ENCODE results near the gene KCNQ1. TPM values are rescaled to one million over a fixed set of nuclear protein-coding genes. Genes with fewer than 3 reads are reported as not detected.

Gene KCNQ1
- total and polyA plus RNA-seq, 2 of the 13 experiments (the other 11 are each of a cell fraction or from before 2014, with no cell fraction given), result 0.02 to 0.08 TPM

- peaks cover 6% of the 10 kb centered on the region for H3K4me1 ChIP-seq (ENCODE audit: insufficient read depth, low read length)
- no peak overlapping the region for H3K4me3 ChIP-seq (replicated peaks in 1 of 3; ENCODE audit: insufficient read depth in 1 of 3, low read depth in 2 of 3, low read length in 3 of 3)
- peaks cover 8 to 67% of the 10 kb centered on the region in 2 experiments; a peak in 4 of 5 replicates for H3K27me3 ChIP-seq (ENCODE audit: control insufficient read depth in 1 of 2, insufficient read depth in 2 of 2, low read length in 2 of 2)
- no peak overlapping the region for H3K9ac ChIP-seq (ENCODE audit: insufficient read depth, low read depth, low read length)
- WGBS (ENCODE audit: low lambda C conversion rate), result 0% methylated on average over 1 of the region's 14 CpGs
- H4K20me1 ChIP-seq (ENCODE audit: insufficient read depth, low read length), result no peaks in the 10 kb centered on the region
- TF ChIP-seq MATR3 (CRISPR knock-in tag; IDR thresholded peaks at IDR 0.05), result no peak
- TF ChIP-seq ATF6 (CRISPR knock-in tag; conservative IDR thresholded peaks at IDR 0.05), result no peak
- TF ChIP-seq SRY (CRISPR knock-in tag; IDR thresholded peaks at IDR 0.05), result no peak
- TF ChIP-seq ZNF317 (CRISPR knock-in tag; IDR thresholded peaks at IDR 0.05), result no peak
- no peak for TF ChIP-seq RARA (CRISPR knock-in tag; IDR thresholded peaks at IDR 0.05)
- TF ChIP-seq THYN1 (CRISPR knock-in tag; IDR thresholded peaks at IDR 0.05; ENCODE audit: borderline replicate concordance, low read depth), result no peak
- CTCF ChIA-PET (ENCODE audit: low intra/inter-chr PET ratio, low total read pairs), result no interaction called here
- DNase-seq (ENCODE audit: low spot score) (no peak), FAIRE-seq (no peak), ATAC-seq (no peak)
- no peaks in the 10 kb centered on the region for H3K79me2 ChIP-seq (ENCODE audit: insufficient read depth, low read length)
- POLR2A ChIA-PET, result interaction anchor here (0.5 kb wide), 1 partner anchor 22 kb away, joined by 3 read pairs; no protein-coding TSS in a partner anchor
- H2AFZ ChIP-seq (ENCODE audit: low read length), result no peak overlapping the region
- intact Hi-C loops (cut with micrococcal nuclease; ENCODE audit: unreplicated experiment) (no loop called here), in situ Hi-C loops (cut with HindIII; ENCODE audit: extremely low pct_ligation_motif_present, low pct_unique_long_range_greater_than_20kb) (no loop called here)
- no TSS peak for BruUV-seq (replicated peaks)
- no peak overlapping the region for H3K27ac ChIP-seq (ENCODE audit: extremely low read length, insufficient read depth, low read length)
- H3K4me2 ChIP-seq (ENCODE audit: low read depth, low read length), result no peak overlapping the region
- H3K36me3 ChIP-seq (replicated peaks in 1 of 2; ENCODE audit: control insufficient read depth in 1 of 2, insufficient read depth in 2 of 2, low read length in 2 of 2), result no peaks in the 10 kb centered on the region
- peaks cover 8% of the 10 kb centered on the region for H3K9me3 ChIP-seq (ENCODE audit: low read length)
Measured at GRCh38 chr11:2831781-2832532, 387.1 kb downstream of the KCNQ1 start.

Measured in HepG2 (cell line).